KMS-11 (cell line): Measurements from ENCODE around the gene CDC25B.
"Not testable (repeated sequence)": the region's sequence is repeated elsewhere in the genome, so short reads cannot be mapped to it uniquely, and the experiment has no call there.

Source experiments
- H2AFZ ChIP-seq: fragments of 200-600 bp; sonication (generic); 2 replicates; pipeline ENCODE4 v1.6.1; 2016; ENCODE audit warnings: antibody characterized with exemption, mixed run types, low read depth
- H3K27ac ChIP-seq: fragments of 200-600 bp; sonication (generic); 2 replicates; pipeline ENCODE4 v1.6.1; 2016; ENCODE audit warnings: mild to moderate bottlenecking, mixed run types
- H3K27me3 ChIP-seq: fragments of 200-600 bp; sonication (generic); 2 replicates; pipeline ENCODE4 v1.6.1; 2017; ENCODE audit warnings: mild to moderate bottlenecking, low read depth, mixed run types, moderate library complexity; ENCODE audit not compliant: insufficient read depth
- H3K36me3 ChIP-seq: fragments of 200-600 bp; sonication (generic); 2 replicates; pipeline ENCODE4 v1.6.1; 2017; ENCODE audit warnings: mild to moderate bottlenecking, mixed run types; ENCODE audit not compliant: insufficient read depth
- H3K4me1 ChIP-seq: fragments of 200-600 bp; sonication (generic); 2 replicates; pipeline ENCODE4 v1.6.1; 2016; ENCODE audit warnings: mild to moderate bottlenecking, low read depth, mixed run types; ENCODE audit not compliant: poor library complexity, severe bottlenecking
- H3K4me2 ChIP-seq: fragments of 200-600 bp; sonication (generic); 2 replicates; pipeline ENCODE4 v1.7.0; 2016; ENCODE audit warnings: mild to moderate bottlenecking, mixed run types
- H3K4me3 ChIP-seq: fragments of 200-600 bp; sonication (generic); IDR thresholded peaks from 2 replicates; pipeline ENCODE4 v1.6.1; 2017; ENCODE audit warnings: low read depth, low read length, mixed read lengths; ENCODE audit not compliant: insufficient read depth
- H3K79me2 ChIP-seq: fragments of 200-600 bp; sonication (generic); 2 replicates; pipeline ENCODE4 v1.6.1; 2016; ENCODE audit warnings: low read depth, mixed run types; ENCODE audit not compliant: insufficient read depth
- H3K9ac ChIP-seq: fragments of 200-600 bp; sonication (generic); 2 replicates; pipeline ENCODE4 v1.6.1; 2016; ENCODE audit warnings: mild to moderate bottlenecking, mixed run types
- H4K20me1 ChIP-seq: fragments of 200-600 bp; sonication (generic); 2 replicates; pipeline ENCODE4 v1.6.1; 2016; ENCODE audit warnings: mild to moderate bottlenecking, mixed run types; ENCODE audit not compliant: insufficient read depth
- TF ChIP-seq, protein P1 (sequence below): fragments of 200-600 bp; sonication (generic); conservative IDR thresholded peaks from 2 replicates; pipeline ENCODE4 v1.6.1; 2017; ENCODE audit warnings: low read depth, mild to moderate bottlenecking, antibody characterized with exemption, low read length, moderate library complexity, mixed read lengths

CDC25B gene

DNA sequence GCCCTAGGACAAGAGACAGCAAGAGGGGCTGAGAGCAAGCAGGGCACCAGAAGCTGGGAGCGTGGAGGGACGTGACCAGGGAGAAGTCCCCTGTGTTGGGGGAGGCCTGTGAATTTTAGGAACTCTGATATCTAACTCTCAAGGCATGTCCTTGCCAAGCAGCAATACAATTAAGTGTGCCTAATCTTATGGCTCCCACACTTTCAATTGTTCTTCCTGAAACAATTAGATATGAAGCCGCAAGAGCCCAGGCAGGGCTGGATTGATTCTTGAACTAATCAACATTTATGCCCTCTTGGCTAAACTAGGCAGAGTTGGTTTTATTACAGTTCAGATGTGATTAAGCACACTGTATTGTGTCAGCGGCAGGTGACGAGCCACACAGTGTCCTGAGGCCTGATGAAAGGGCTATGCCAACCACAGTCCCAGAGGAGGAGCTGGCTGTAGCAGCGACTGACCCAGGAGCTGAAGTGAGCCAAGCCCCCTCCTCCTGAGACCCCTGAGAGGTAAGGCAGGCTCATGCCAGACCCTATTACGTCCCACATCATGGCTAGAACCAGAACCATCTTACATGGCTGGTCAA is 46.3 kb downstream of the CDC25B start:
- H3K27me3 ChIP-seq: no peaks in the 10 kb centered on the region
- H3K27ac ChIP-seq: no peak overlapping the region
- no peak overlapping the region for H3K4me2 ChIP-seq
- H3K36me3 ChIP-seq: no peaks in the 10 kb centered on the region
- H3K4me1 ChIP-seq: peaks cover 14% of the 10 kb centered on the region
- H4K20me1 ChIP-seq: no peaks in the 10 kb centered on the region
- no peak overlapping the region for H3K4me3 ChIP-seq
- no peak overlapping the region for H2AFZ ChIP-seq
- no peak overlapping the region for H3K9ac ChIP-seq
- no peaks in the 10 kb centered on the region for H3K79me2 ChIP-seq
- TF ChIP-seq, protein P1, sequence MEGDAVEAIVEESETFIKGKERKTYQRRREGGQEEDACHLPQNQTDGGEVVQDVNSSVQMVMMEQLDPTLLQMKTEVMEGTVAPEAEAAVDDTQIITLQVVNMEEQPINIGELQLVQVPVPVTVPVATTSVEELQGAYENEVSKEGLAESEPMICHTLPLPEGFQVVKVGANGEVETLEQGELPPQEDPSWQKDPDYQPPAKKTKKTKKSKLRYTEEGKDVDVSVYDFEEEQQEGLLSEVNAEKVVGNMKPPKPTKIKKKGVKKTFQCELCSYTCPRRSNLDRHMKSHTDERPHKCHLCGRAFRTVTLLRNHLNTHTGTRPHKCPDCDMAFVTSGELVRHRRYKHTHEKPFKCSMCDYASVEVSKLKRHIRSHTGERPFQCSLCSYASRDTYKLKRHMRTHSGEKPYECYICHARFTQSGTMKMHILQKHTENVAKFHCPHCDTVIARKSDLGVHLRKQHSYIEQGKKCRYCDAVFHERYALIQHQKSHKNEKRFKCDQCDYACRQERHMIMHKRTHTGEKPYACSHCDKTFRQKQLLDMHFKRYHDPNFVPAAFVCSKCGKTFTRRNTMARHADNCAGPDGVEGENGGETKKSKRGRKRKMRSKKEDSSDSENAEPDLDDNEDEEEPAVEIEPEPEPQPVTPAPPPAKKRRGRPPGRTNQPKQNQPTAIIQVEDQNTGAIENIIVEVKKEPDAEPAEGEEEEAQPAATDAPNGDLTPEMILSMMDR: no peak

DNA sequence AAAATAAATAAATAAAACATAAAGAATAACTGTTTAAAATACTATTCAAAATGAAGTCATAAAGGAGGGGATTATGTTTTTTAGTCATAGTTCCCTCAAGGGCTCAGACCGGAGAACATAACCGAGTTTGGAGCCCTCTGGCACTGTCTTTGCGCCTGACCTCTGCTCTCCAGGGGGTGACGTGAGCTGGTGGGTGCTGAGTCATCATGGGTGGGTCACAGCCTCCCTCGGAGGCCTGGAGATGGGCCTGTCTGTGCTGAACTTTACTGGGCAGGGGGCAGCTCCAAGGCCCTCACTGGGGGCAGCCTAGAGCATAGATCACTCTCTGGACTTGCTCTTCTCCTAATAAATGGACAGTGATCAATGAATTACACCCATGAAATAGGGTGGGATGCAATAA is 47.4 kb downstream of the CDC25B start:
- TF ChIP-seq, protein P1: no peak
- H4K20me1 ChIP-seq: no peaks in the 10 kb centered on the region
- H3K36me3 ChIP-seq: no peaks in the 10 kb centered on the region
- H3K27ac ChIP-seq: no peak overlapping the region
- peaks cover 15% of the 10 kb centered on the region for H3K4me1 ChIP-seq
- no peak overlapping the region for H3K4me2 ChIP-seq
- H3K4me3 ChIP-seq: no peak overlapping the region
- H3K9ac ChIP-seq: no peak overlapping the region
- no peaks in the 10 kb centered on the region for H3K27me3 ChIP-seq
- no peaks in the 10 kb centered on the region for H3K79me2 ChIP-seq
- H2AFZ ChIP-seq: no peak overlapping the region

DNA sequence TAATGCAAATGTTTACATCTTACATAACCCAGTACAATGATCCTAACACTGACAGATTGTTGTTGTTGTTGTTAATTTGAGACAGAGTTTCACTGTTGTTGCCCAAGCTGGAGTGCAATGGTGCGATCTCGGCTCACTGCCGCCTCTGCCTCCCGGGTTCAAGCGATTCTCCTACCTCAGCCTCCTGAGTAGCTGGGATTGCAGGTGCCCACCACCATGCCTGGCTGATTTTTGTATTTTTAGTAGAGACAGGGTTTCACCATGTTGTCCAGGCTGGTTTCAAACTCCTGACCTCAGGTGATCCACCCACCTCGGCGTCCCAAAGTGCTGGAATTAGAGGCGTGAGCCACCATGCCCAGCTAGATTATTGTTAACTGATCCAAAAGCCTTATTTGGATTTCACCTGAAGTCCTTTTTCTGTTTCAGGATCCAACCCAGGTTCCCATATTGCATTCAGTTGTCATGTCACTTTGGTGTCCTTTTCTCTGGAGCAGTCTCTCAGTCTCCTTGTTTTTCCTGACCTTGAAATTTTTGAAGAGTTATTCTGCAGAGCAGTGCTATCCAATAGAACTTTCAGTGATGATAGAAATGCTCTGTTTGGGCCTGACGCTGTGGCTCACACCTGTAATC is 48.0 kb downstream of the CDC25B start:
- H3K4me2 ChIP-seq, H3K36me3 ChIP-seq, H3K9ac ChIP-seq, H3K4me3 ChIP-seq, H3K27ac ChIP-seq, H2AFZ ChIP-seq, H4K20me1 ChIP-seq, H3K79me2 ChIP-seq, H3K27me3 ChIP-seq: not testable (repeated sequence)
- H3K4me1 ChIP-seq: peaks cover 15% of the 10 kb centered on the region

DNA sequence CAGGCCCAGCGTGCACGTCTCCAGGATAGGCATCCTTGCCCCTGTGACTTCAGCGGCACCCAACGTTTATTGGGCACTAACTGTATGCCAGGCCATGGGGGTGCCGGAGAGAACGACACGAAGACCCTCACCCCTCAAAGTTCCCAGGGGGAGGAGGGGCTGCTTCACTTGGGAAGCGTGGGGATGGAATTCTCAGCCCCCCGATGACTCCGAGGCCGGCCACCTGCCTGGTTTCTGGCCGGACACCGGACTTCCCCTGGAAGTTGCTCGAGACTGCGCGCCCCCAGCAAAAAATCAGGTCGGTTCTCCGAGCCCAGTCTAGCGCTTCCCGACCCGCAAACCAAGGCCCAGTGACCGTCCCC is 50.2 kb downstream of the CDC25B start:
- TF ChIP-seq, protein P1: no peak
- peak overlapping the region; percentile 84 for H3K9ac ChIP-seq
- H3K4me1 ChIP-seq: peaks cover 15% of the 10 kb centered on the region
- H3K79me2 ChIP-seq: no peaks in the 10 kb centered on the region
- no peaks in the 10 kb centered on the region for H3K27me3 ChIP-seq
- no peak overlapping the region for H3K27ac ChIP-seq
- no peaks in the 10 kb centered on the region for H4K20me1 ChIP-seq
- peak overlapping the region; percentile 66 for H3K4me2 ChIP-seq
- H3K36me3 ChIP-seq: no peaks in the 10 kb centered on the region
- H2AFZ ChIP-seq: peak overlapping the region; percentile 74; the same call in 1 of the 2 replicates
- H3K4me3 ChIP-seq: no peak overlapping the region

DNA sequence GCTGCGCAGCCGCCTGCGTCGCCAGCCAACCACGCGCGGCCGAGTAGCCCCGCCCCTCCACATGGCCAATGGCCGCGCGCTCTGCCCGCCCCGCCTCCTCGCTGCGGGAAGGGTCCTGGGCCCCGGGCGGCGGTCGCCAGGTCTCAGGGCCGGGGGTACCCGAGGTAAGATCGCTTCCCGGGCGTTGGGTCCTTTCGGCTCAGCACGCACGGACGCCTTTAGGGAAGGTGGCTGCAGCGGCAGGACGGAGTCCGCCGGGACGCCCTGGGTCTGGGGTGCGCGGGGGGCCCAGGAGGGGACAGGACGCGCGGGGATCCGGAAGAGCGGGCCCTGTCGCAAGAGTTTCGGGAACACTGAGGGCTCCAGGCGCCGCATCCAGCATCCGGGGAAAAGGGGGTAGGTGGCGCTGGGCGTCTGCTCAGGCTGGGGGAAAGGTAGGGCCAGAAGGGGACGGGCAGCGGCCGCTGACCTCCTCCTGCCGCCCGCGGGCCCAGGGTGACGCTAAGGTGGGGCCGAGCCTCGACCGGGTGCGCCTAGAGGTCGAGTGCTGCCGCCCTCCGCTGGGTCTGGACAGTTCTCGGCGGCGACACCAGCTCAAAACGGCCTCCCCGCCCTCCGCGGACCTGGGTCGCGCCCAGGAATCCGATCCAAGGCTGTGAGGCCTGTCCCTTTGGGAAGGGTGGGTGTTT is 50.8 kb downstream of the CDC25B start, which contains the start of gene MAVS:
TSS of gene MAVS (plus strand) at position 95 of the 689 bp plus-strand sequence. CDS start 7,791 bp downstream, outside the sequence.
- Histone ChIP-seq H3K27me3 (no peaks in the 10 kb centered on the region), H3K4me2 (peak within 1 kb of the TSS; percentile 71), H3K4me3 (no peak within 1 kb of the TSS), H3K27ac (no peak within 1 kb of the TSS), H4K20me1 (no peaks in the 10 kb centered on the region), H3K36me3 (no peaks in the 10 kb centered on the region), H3K4me1 (peaks cover 15% of the 10 kb centered on the region), H3K9ac (peak within 1 kb of the TSS; percentile 84), H3K79me2 (no peaks in the 10 kb centered on the region), H2AFZ (peak within 1 kb of the TSS; percentile 74)
- TF ChIP-seq, protein P1: no peak
